HG03521 (cell line): ENCODE data around the gene LDHD.
A peak's percentile ranks its signal among the peaks of the same experiment; 100 is the strongest.
"Not testable (repeated sequence)": the region's sequence is repeated elsewhere in the genome, so short reads cannot be mapped to it uniquely, and the experiment has no call there.

ENCODE experiments used
- ATAC-seq: cut with Tn5 transposase; IDR thresholded peaks from one replicate; pipeline ENCODE4 v1.9.1; 2021; ENCODE audit warnings: mild to moderate bottlenecking, moderate library complexity; ENCODE audit not compliant: unreplicated experiment

The LDHD gene

DNA sequence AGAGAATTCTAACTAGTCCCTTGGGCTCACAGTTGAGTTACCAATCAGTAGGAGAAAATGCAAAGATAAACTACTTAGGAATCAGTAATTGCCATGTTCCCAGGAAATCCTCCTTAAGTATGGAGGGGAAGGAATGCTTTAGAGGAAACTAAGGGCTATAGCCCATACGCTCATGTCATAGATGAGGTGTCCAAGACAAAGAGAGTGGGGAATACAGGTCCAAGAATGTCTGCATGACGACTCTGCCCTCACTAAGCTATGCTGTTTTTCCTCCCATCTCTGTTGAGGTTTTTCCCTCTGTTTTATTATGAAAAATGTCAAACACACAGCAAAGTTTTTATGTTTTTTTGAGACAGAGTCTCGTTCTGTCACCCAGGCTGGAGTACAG lies 16.0 kb downstream of the LDHD start:
- no peak for ATAC-seq

DNA sequence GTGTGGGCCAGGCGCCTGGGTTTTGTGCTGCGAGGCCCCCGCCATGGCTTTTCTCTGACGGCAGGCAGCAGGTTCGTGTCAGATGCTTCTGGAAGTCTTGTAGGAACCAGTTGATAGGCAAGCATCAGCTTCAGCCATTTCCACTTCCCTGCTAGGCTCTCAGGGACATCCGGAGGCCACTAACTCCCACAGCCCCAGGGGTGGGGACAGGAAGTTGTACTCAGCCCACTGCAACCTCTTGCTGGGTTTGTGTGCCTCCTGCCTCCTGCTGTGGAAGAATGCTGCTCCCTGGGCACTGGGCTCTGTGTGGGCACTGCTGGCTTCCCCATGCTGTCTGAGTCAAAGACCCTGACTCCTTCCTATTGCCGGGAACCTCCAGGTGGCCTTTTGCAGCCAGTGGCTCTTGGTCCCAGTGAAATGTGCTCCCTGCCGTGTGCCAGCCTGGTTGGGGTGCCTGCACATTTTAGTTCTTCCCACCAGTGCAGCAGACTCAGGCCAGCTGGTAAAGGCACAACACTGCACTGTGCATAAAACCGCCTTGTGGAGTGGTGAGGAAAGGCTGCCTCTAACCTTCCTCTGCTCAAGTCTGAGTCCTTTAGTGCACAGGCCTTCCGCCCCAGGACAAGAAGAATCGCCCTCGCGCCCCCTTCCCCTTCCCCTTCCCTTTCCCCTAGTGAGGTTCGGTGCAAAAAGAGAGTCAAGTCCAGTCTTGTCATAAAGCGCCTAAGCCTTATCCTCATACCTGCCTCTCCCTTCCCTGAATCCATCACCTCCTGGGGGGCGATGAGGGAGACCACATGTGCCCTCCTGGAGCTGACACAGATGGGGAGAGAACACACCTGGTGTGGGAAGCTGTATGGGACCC lies 16.6 kb downstream of the LDHD start:
- no peak for ATAC-seq

DNA sequence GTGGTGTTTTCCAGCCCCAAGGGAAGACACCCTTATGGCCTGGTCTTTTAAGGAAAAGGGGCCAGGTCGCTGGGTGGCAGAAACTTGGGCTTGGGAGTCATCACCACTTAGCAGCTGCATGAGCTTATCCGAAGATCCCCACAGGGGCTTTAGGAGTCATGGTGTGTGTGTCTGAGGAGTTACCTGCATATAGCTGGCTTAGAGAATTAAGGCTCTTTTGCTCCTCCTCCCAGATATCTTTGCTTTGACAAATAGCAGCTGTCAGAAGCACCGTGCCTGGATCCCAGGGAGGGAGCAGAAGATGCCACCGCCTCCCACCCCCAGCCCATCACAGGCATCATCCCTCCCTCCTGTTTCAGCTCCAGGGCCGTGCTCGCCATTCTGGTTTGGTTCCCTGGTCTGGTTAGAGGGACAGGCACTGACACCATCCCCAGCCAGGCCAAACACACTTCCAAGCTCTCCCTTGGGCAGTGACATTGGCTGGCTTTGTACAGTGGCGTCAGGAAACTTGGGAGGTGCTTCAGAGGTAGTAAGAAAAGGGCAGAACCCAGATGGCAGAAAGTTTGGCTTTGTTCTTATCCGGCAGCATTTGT lies 17.4 kb downstream of the LDHD start:
- no peak for ATAC-seq

DNA sequence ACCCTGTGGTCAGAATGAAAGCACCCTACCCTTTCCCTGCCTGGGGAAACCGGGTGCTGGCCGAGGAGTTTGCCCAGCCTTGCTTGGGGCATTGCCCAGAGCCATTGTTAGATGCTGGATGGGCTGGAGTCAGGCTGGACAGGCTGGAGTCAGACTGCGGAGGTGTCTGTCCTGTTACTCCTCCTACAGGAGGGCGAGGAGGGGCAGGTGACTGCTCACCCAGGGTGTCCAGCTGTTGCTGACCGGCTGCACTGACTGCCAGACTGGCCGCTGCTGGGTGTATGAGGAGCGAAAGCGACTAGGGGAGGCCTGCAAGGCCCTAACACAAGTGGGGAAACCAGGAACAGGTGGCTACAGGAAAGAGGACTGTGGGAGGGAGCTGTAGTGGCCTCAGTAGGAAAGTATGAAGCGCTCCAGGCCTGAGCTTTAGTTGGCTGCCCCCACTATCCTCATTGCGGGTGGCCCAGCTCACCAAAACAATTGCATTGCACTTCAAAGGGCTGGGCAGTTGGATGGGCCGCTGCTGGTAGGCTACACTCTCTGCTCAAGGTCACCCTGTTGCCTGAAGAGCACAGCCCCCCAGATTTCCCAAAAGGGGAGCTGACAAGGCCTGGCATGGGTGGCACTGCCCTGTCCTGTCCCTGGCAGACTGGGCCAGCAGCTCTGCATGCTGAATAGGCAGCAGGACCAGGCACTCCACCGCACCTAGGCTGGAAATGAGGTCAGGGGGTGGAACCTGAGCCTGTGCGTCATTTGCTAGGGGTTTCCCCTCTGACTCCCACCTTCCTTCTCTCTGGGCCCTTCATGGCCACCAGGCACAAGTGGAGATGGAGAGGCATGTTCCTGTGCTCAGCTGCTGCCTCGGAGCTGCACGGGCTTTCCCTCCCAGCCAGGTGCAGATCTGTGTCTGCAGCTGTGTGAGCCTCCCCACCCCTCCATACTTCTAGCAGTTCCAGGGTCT lies 18.4 kb downstream of the LDHD start:
- peak; percentile 54 for ATAC-seq

DNA sequence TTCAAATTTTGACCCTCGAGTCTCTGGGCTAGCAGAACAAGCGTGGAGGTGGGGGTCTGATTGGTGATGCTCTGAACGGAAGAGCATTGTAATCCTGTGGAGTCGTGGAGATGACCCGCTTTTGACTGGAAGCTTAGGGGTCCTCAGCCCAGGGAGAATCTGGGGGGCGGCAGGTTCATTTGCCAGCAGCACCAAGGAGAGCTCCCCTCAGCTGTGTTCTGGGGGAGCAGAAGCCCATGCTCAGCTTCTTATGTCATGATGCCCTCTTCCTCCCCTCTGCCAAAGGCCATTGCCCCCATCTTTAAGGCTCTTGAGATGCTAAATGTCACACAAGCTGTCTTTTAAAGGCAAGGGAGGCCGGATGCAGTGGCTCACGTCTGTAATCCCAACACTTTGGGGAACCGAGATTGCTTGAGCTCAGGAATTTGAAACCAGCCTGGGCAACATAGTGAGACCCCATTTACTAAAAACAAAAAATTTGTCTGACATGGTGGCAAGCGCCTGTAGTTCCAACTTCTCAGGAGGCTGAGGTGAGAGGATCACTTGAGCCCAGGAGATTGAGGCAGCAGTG lies 19.3 kb downstream of the LDHD start:
- ATAC-seq: no peak

DNA sequence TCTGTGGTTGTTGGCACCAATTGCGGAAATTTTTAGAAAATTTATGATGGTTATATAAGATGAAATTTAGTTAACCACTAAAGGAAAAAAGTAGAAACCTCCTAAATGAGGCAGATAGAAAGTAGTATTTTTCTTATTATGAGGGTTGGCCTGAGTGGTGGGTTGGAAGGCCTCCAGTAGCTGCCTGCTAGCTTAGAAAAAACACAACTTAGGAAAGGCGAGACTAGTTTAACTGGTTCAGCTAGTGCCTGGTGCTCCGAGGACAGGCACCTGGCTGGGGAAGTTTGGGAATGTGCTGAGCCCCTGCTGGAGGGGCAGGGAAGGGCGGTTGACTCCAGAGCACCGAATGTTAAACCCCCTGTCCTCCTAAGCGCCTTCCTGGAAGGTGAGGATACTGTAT lies 19.9 kb downstream of the LDHD start:
- no peak for ATAC-seq

DNA sequence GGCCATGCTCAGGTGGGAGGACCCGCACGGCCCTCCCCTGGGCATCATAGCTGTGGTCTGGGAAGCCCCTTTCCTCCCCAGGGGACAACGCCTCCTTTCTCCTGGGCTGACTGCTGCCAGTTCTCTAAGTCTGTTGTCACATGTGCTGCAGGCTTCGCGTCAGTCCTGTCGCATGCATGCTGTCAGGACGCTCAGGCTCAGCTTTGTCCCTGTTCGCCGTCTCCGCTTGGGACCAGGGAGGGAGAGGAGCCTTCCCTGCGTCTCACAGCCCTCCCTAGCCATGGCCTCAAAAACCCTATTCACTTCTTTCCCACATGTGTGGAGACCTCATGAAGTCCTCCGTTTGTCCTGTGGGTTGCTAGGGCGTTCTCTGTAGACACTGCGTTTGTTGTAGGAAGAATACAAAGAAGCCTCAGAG lies 21.4 kb downstream of the LDHD start:
- ATAC-seq: no peak

DNA sequence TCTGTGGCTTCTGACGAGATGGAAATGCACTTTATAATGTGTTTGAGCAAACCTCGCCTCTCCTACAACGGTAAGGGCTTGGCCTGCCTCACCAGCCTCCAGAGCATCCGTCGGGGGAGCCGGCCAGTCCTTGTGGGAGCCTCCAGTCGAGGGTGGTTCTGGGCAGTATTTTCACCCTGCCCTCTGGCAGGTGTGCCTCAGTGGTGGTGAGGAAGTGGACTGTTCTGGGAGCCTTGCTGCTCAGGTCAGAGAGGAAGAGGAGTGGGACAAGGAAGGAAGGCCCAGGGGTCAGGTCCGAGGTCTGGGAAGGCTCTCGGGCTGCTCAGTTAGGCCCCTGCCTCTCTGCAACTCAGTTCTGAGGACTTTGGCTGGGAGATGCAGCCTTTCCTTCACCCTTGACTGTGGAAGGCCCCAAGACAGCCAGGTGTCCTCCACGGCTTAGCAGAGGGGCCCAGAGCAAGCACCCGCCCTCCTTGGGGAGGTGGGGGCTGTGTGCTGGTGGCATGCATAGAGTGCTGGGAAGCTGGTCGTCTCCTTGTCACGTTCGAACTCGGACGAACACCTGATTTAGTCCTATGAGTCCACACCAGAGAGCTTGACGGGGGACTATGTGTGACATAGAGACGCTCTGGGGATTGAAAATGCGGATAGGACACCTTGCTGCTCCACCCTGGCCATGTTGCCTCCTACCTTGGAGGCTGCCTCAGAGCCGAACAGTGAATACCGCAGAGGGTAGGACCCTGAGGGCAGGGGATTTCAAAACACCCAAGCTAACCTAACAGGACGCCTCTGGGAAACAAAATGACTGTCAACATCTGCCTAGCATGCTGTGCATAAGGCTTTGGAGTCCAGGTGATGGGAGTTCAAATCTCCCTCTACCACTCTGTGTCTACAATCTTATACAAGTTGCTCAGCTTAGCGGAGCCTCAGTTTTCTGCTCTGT lies 22.7 kb downstream of the LDHD start:
- no peak for ATAC-seq

DNA sequence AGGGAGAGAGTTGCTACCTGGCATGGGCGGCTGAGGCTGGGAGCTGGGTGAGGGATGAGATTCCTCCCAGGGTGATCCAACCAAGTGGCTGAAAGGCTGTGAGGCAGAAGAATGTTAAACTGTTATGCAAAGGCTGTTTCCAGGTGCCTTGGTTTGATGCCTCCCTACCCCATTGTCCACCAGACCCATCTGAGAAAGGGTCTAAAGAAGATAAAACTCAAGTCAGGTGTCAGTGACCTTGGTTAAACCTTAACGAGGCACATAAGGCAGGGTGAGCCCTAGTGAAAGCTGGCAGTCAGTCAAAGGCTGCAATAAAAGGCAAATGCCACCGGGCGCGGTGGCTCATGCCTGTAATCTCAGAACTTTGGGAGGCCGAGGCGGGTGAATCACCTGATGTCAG lies 23.8 kb downstream of the LDHD start:
- no peak for ATAC-seq

DNA sequence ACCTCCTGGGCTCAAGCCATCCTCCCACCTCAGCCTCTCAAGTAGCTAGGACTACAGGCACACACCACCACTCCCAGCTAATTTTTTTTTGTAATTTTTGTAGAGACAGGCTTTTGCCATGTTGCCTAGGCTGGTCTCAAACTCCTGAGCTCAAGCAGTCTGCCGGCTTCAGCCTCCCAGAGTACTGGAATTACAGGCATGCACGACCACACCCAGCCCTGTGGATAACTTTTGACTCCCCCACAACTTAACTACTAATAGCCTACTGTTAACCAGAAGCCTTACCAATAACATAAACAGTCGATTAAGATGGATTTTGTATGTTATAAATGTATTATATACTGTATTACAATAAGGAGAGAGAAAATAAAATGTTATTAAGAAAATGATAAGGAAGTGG lies 25.0 kb downstream of the LDHD start:
- ATAC-seq: not testable (repeated sequence)

DNA sequence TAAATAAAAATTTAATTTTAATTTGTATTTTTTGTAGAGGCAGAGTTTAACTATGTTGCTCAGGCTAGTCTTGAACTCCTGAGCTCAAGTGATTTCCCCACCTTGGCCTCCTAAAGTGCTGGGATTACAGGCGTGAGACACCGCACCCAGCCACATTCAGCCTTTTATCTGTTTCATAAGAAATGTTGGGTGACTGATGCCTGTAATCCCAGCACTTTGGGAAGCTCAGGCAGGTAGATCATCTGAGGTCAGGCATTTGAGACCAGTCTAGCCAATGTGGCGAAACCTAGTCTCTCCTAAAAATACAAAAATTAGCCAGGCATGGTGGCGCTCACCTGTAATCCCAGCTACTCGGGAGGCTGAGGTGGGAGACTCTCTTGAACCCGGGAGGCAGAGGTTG lies 25.7 kb downstream of the LDHD start:
- ATAC-seq: not testable (repeated sequence)

DNA sequence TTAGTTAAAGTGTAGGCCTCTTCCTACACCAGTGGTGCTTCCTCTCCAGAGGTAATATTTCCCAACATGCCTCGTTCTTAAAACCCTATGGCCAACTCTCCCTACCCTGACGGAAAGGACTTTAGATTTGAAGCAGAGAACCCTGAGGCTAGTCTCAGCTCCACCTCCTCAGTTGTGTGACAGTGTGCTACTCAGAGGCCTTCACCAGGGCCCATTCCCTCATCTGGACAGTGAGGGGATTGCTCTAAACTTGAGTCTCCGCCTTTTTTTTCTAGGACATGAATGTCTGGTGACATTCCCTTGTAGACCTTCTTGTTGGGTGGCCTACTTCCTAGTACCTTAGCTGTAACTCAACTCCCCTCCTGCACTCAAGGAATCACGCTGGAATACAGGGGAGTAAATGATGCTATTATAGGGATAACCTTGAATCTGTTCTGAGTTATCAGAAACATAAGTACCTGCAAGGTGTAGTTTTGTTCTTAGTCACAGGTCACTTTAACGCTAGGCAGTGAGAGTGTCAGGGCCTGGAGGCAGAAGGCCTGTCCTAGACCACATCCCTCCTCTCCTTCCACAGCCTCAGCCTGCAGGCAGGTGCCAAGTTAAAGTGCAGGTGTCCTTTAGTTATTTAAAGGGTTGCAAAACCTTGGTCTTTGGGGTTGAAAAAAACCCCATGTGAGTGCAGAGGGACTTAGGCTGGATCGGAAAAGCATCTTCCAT lies 26.9 kb downstream of the LDHD start:
- ATAC-seq: no peak

DNA sequence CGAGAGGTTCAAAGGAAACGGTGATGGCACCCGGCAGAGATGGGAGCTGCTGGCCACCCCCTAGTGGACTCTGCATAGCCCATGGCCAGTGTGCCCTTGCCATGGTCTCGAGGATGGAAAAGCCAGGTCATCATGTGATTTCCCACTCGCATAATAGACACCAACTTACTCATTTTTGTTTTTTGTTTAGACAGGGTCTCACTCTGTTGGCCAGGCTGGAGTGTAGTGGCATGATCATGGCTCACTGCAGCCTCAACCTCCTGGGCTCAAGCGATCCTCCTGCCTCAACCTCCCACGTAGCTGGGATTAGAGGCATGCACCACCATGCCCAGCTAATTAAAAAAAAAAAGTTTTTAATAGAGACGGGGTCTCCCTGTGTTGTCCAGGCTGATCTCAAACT lies 27.6 kb downstream of the LDHD start:
- ATAC-seq: no peak

DNA sequence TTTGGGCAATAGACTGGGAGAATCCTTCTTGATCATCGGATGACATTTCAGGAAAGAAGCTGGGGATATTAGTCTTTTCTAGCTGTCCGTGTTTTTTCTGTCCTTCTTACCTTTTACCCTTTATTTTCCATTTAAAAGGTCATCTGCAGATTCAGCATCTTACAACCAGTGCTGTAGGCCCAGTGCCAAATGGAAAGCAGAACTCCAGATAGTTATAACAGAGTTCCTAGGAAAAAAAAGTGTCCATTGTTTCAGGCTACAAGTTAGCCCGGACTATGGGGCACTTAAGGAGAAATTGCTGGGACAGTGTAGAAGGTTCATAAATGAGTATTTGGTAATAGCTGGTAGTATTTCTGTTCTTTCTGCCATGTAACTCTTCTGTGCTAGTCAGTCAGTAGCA lies 28.4 kb downstream of the LDHD start:
- no peak for ATAC-seq

DNA sequence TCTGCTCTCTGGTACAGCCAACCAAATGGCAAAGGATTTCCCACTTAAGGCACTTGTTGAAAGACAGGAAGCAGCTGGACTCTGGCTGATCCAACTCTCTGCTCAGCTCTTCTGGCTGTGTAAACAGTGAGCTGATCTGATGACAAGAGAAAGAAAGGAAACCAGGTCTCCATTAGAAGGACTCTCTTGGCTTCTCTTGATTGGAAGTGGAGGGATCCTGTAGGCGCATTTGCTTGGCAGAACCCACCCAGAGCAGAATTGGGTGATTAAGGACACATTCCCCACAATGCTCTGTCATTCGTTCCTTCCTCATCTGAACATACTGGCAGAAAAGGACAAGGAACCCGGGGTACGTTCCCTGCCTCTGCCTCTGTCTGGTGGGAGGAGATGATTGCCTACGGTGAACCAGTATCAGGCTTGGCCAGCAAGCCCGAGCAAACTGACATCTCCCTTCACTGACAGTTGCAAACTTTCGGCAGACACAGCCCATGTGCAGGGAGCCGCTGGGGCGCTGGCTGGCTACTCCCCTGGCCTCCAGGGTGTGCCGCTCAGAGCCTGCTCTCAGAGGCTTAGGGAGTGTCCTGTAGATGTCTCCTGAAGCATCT lies 29.1 kb downstream of the LDHD start:
- no peak for ATAC-seq

DNA sequence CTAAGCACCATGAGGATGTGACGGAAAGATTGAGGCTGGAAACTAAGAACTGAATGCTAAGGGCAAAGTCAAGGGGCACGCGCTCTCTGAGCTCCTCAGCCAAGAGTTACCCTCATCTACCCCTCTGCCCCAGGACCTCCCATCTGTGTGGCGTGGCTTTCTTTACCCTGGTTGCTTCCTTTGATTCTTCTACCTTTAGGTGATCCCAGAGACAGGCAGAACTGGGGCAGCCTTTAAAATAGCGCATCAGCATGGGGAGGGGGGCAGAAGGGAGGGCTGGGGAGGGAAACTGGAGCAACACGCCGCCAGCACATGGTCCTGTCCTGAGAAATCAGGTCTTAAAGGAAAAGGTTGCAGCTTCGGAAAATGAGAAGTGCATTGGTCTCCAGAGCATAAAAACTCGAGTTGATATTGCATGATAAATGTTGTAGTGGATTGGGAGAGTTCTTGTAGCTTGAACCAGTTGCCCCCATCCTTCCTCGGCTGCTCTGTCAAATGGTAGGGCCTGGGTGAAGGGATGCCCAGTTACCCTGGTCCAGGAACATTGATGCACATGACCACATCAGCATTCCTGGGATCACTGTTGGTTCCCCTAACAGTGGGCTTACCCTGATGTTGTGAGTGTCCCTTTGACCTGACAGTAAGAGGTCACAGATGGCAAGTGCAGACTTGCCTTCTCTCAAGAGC lies 29.7 kb downstream of the LDHD start:
- no peak for ATAC-seq

DNA sequence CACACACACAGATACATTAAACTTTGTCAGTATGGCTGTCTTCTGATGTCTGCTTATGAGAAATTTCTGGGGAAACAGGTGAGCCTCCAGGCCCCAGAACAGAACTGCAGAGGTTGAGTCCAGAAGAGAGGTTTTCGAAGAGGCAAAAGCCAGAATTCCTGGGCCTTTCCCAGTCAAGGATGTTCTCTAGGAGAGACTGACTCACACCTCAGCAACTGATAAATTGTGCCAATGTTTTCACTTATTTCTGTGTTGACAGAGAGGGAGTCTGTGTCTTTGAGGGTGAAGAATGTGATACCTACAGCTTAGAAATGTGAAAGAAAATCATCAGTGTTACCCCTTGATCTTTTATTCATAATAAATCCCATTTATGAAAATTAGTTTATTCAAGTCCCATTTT lies 30.3 kb downstream of the LDHD start:
- ATAC-seq: no peak

DNA sequence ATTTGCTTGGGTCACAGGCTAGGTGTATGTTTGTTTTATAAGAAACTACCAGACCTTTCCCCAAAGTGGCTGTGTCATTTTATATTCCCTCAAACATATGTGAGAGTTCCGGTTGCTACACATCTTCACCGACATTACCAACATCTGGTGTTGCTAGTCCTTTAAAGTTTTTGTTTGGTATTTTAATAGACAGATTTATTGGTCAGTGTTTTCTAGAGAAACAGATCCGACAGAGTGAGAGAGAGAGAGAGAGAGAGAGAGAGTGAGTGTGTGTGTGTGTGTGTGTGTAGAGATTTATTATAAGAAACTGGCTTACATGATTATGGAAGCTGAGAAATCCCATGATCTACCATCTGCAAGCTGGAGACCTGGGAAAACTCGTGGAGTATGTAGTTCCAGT lies 31.0 kb downstream of the LDHD start:
- ATAC-seq: no peak
